Nephron progenitor cell (in vitro differentiated cells): ENCODE measurements around the gene COL10A1.

Experiments used
- DNase-seq: peaks from one replicate; pipeline ENCODE4 v3.0.0; 2021
- H3K27ac Mint-ChIP-seq: 2 replicates; pipeline ENCODE4 v1.8.0; 2021; ENCODE audit warnings: mild to moderate bottlenecking, moderate library complexity, mixed read lengths
- H3K27me3 Mint-ChIP-seq: 2 replicates; pipeline ENCODE4 v1.8.0; 2021; ENCODE audit warnings: mild to moderate bottlenecking, low read depth, mixed read lengths; ENCODE audit not compliant: poor library complexity
- H3K36me3 Mint-ChIP-seq: 2 replicates; pipeline ENCODE4 v1.8.0; 2021; ENCODE audit warnings: low read depth, mixed read lengths
- H3K4me1 Mint-ChIP-seq: 2 replicates; pipeline ENCODE4 v1.8.0; 2021; ENCODE audit warnings: mixed read lengths
- H3K4me3 Mint-ChIP-seq: 2 replicates; pipeline ENCODE4 v1.8.0; 2021; ENCODE audit warnings: mild to moderate bottlenecking, moderate library complexity, mixed read lengths
- H3K9me3 Mint-ChIP-seq: 2 replicates; pipeline ENCODE4 v1.8.0; 2021; ENCODE audit warnings: mild to moderate bottlenecking, moderate library complexity, mixed read lengths
- TF ChIP-seq, protein P1 (sequence below): fragments of 200-600 bp; sonication (generic); IDR thresholded peaks from 2 replicates; pipeline ENCODE4 v1.5.0; 2021; ENCODE audit warnings: antibody characterized with exemption

The COL10A1 gene

GRCh38 chr6:116139917-116140316, 14.0 kb upstream of the COL10A1 start:
- DNase-seq: no peak
- Mint-ChIP-seq H3K27me3 (no peaks in the 10 kb centered on the region), H3K36me3 (no peaks in the 10 kb centered on the region), H3K4me1 (no peaks in the 10 kb centered on the region), H3K27ac (no peak overlapping the region), H3K9me3 (no peaks in the 10 kb centered on the region), H3K4me3 (no peak overlapping the region)
- TF ChIP-seq, protein P1, sequence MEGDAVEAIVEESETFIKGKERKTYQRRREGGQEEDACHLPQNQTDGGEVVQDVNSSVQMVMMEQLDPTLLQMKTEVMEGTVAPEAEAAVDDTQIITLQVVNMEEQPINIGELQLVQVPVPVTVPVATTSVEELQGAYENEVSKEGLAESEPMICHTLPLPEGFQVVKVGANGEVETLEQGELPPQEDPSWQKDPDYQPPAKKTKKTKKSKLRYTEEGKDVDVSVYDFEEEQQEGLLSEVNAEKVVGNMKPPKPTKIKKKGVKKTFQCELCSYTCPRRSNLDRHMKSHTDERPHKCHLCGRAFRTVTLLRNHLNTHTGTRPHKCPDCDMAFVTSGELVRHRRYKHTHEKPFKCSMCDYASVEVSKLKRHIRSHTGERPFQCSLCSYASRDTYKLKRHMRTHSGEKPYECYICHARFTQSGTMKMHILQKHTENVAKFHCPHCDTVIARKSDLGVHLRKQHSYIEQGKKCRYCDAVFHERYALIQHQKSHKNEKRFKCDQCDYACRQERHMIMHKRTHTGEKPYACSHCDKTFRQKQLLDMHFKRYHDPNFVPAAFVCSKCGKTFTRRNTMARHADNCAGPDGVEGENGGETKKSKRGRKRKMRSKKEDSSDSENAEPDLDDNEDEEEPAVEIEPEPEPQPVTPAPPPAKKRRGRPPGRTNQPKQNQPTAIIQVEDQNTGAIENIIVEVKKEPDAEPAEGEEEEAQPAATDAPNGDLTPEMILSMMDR: no peak

DNA sequence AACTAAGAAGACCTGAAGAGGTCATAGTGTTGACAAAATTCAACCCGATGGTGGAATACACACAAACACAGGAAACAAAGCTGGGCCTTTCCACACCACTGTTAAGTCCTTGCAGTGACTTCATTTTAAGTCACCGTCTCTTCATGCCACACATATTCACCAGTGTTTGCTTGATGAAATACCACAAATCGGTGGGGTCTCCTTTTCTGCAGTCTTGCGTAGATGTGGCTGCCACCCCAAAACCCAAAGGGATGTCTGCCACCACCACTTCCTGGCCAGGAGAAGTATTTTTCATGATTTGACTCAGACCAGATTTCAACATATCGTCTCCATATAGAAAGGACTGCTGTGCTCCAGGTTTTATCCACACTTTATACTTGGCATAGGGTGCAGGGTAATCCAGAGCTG, 11.0 kb upstream of the COL10A1 start:
- no peak for DNase-seq
- Mint-ChIP-seq H3K4me1 (no peaks in the 10 kb centered on the region), H3K4me3 (no peak overlapping the region), H3K9me3 (no peaks in the 10 kb centered on the region), H3K36me3 (no peaks in the 10 kb centered on the region), H3K27ac (peak overlapping the region; percentile 89), H3K27me3 (peaks cover 3% of the 10 kb centered on the region)
- TF ChIP-seq, protein P1: no peak

GRCh38 chr6:116136373-116136772, 10.4 kb upstream of the COL10A1 start:
- Mint-ChIP-seq H3K4me3 (no peak overlapping the region), H3K27me3 (peaks cover 3% of the 10 kb centered on the region), H3K4me1 (no peaks in the 10 kb centered on the region), H3K27ac (no peak overlapping the region), H3K36me3 (peaks cover 5% of the 10 kb centered on the region), H3K9me3 (no peaks in the 10 kb centered on the region)
- TF ChIP-seq, protein P1: no peak
- no peak for DNase-seq

DNA sequence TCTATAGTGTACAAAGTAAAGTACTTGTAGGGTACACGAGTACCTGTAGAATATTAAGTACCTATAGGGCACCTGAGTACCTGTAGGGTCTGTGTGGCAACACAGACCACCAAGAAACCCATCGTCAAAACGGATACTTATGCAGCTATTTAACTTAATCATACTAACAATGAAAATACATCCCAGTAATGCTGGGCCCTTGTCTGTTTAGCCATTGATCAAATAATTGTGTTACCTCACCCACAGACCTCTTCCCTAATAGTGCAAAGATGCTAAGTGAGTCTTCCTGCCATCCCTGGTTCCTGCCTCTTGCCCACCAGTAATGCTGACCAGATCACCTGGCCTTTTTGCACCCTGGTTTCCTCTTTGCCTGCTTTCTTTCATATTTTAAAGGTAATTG, 7.5 kb upstream of the COL10A1 start:
- H3K27ac Mint-ChIP-seq: no peak overlapping the region
- no peaks in the 10 kb centered on the region for H3K9me3 Mint-ChIP-seq
- TF ChIP-seq, protein P1: no peak
- H3K27me3 Mint-ChIP-seq: peaks cover 3% of the 10 kb centered on the region
- no peaks in the 10 kb centered on the region for H3K4me1 Mint-ChIP-seq
- peaks cover 7% of the 10 kb centered on the region for H3K36me3 Mint-ChIP-seq
- no peak overlapping the region for H3K4me3 Mint-ChIP-seq
- DNase-seq: no peak

- Mint-ChIP-seq H3K27ac (no peak overlapping the region), H3K9me3 (no peaks in the 10 kb centered on the region), H3K27me3 (no peaks in the 10 kb centered on the region), H3K4me1 (no peaks in the 10 kb centered on the region), H3K36me3 (peaks cover 7% of the 10 kb centered on the region), H3K4me3 (no peak overlapping the region)
- TF ChIP-seq, protein P1: no peak
- no peak for DNase-seq
Observed at GRCh38 chr6:116127771-116128493, 2.0 kb upstream of the COL10A1 start.

DNA sequence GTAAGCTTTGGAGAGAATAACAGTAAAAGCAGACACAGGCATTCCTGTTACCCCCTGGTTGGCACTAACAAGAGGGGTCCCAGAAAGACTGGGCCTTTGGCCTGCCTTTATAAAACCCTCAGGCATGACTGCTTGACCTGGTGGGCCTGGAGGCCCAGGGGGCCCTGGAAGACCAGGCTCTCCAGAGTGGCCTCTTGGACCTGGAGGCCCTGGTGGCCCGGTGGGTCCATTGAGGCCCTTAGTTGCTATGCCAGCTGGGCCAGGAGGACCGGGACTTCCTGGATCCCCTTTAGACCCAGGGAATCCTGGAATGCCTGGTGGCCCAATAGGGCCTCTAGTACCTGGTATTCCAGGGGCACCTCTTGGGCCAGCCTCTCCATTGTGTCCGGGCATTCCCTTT, 5.5 kb downstream of the COL10A1 start:
- peaks cover 15% of the 10 kb centered on the region for H3K36me3 Mint-ChIP-seq
- no peaks in the 10 kb centered on the region for H3K4me1 Mint-ChIP-seq
- H3K27me3 Mint-ChIP-seq: no peaks in the 10 kb centered on the region
- no peaks in the 10 kb centered on the region for H3K9me3 Mint-ChIP-seq
- TF ChIP-seq, protein P1: no peak
- no peak overlapping the region for H3K27ac Mint-ChIP-seq
- no peak for DNase-seq
- H3K4me3 Mint-ChIP-seq: no peak overlapping the region
